ENCODE results near the gene FAM171A2. TPM values are rescaled to one million over a fixed set of nuclear protein-coding genes. Genes with fewer than 3 reads are reported as not detected.
"Not testable (repeated sequence)": the region's sequence is repeated elsewhere in the genome, so short reads cannot be mapped to it uniquely, and the experiment has no call there.

The FAM171A2 gene
- total RNA-seq, 2 experiments from 2014 or later, result 0.37 to 0.45 TPM

DNA sequence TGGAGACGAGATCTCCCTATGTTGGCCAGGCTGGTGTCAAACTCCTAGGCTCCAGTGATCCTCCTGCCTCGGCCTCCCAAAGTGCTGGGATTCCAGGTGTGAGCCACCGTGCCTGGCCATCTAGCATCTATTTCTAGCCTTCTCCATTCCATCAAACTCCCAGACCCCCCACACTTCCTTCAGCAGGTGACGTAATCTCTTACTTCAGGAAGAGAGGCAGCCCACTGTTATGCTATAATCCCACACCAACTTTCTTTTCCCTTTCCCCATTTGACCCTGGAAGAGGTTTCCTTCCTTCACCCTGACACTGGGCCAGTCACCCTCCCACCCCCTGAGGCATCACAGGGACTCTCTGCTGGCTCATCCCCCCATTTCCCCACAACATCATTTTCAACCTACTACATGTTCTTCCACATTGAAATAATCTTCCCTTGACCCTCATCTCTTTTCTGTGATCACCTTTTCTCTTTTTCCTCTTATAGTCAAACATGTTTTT lies 18.2 kb upstream of the FAM171A2 start:
- H3K27me3 Mint-ChIP-seq (ENCODE audit: low read depth), result peaks cover 26% of the 10 kb centered on the region
- DNase-seq, result no peak
- ATAC-seq, result no peak
- H3K36me3 Mint-ChIP-seq (ENCODE audit: low read depth), result no peaks in the 10 kb centered on the region
- CTCF ChIA-PET, result no interaction called here
- peaks cover 6% of the 10 kb centered on the region for H3K4me1 Mint-ChIP-seq (ENCODE audit: low read depth)
- no peak overlapping the region for H3K4me3 Mint-ChIP-seq
- H3K27ac Mint-ChIP-seq, result no peak overlapping the region
- no peaks in the 10 kb centered on the region for H3K9me3 Mint-ChIP-seq (ENCODE audit: insufficient read depth)
- POLR2A ChIA-PET, result no interaction called here

DNA sequence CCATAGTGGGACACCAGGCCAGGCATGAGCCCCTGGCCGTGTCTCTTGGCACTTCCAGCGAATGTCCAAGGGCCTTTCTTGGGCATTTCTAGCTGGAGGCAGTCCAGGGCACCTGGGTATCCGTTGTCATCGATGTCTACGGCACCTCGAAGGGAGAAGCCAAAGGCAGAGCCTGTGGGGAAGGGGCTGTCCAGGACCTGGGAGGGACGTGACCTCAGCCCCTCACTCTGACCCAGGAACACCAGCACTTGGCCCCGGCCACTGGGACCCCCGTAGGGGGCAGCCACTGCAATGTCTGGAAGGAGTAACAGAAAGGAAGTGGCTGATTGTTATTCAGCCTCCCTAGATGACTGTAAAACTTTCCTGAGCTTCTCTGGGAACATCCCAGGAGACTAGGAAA lies 17.1 kb upstream of the FAM171A2 start:
- ChIA-PET POLR2A (no interaction called here), CTCF (interaction anchor here (1.0 to 2.2 kb wide), 2 partner anchors 16 to 17 kb away, joined by 3 to 5 read pairs; partner anchors contain the start of gene FAM171A2)
- Mint-ChIP-seq H3K36me3 (ENCODE audit: low read depth) (no peaks in the 10 kb centered on the region), H3K27me3 (ENCODE audit: low read depth) (peaks cover 21% of the 10 kb centered on the region), H3K4me3 (no peak overlapping the region), H3K4me1 (ENCODE audit: low read depth) (peaks cover 6% of the 10 kb centered on the region), H3K9me3 (ENCODE audit: insufficient read depth) (no peaks in the 10 kb centered on the region), H3K27ac (no peak overlapping the region)
- no peak for DNase-seq
- no peak for ATAC-seq

DNA sequence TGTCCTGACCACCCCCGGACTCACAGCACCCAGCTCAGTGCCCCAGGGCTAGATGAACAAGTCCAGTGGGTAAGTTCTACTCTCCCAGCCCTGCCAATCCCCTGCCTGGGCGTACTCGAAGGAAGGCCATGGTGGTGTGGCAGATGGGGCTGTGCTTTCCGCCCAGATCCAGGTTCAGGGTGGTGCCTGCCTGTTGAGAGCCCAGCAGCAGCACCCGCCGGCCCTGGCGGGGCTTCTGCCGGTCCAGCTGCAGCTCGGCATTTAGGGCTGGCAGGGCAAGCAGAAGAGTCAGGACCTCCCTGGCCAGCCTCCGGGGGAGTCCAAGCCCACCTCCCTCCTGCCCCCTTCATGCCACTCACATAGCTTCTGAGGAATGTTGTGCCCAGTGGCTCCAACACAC lies 16.2 kb upstream of the FAM171A2 start:
- Mint-ChIP-seq H3K27me3 (ENCODE audit: low read depth) (peaks cover 20% of the 10 kb centered on the region), H3K4me3 (no peak overlapping the region), H3K9me3 (ENCODE audit: insufficient read depth) (no peaks in the 10 kb centered on the region), H3K27ac (no peak overlapping the region), H3K4me1 (ENCODE audit: low read depth) (peaks cover 3% of the 10 kb centered on the region), H3K36me3 (ENCODE audit: low read depth) (no peaks in the 10 kb centered on the region)
- DNase-seq, result no peak
- ATAC-seq, result no peak
- CTCF ChIA-PET, result interaction anchor here (1.0 to 2.2 kb wide), 2 partner anchors 15 to 16 kb away, joined by 3 to 5 read pairs; partner anchors contain the start of gene FAM171A2
- POLR2A ChIA-PET, result no interaction called here

DNA sequence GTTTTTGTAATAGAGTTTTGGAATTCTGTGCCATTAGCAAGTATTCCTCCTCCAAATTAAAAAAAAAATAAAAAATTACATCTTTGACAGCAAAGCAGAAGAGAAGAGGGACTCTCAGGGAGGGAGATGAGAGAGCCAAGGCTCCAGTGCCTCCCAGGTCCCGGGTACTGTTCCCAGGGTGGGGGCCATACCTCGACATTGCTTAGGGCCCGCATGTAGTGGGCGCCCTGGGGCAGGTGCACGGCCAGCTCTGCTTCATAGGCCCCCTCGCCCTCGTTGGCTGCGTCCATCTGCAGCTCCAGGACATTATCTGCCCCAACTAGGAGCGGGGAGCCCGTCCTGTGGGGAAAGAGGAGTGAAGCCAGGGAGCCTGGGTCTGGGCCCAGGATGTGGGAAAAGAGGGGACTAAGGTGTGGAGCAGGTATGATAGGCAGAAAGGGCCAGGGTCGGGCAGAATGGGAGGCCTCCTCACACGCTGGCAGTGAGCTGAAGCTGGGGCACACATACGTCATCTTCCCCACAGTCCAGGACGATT lies 14.6 kb upstream of the FAM171A2 start:
- ATAC-seq (no peak), DNase-seq (no peak)
- Mint-ChIP-seq H3K4me1 (ENCODE audit: low read depth) (no peaks in the 10 kb centered on the region), H3K36me3 (ENCODE audit: low read depth) (no peaks in the 10 kb centered on the region), H3K9me3 (ENCODE audit: insufficient read depth) (no peaks in the 10 kb centered on the region), H3K4me3 (no peak overlapping the region), H3K27me3 (ENCODE audit: low read depth) (peaks cover 18% of the 10 kb centered on the region), H3K27ac (no peak overlapping the region)
- POLR2A ChIA-PET, result no interaction called here
- CTCF ChIA-PET, result interaction anchor here (1.0 to 1.7 kb wide), 2 partner anchors 15 to 47 kb away, joined by 3 to 5 read pairs; partner anchors contain the start of gene FAM171A2

DNA sequence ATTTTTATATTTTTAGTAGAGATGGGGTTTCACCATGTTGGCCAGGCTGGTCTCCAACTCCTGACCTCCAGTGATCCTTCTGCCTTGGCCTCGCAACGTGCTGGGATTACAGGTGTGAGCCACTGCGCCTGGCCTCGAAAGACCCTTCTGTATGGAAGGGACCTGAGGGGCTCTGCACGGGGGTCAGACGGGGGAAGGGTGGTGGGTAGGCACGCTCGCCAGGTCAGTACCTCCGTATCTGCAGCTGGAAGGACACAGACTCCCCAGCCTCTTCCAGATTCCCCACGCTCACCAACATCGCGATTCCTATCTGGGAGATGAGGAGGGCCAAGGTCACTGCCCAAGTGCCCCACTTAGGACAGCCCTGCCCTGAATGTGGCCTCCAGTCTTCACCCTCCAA lies 13.1 kb upstream of the FAM171A2 start:
- Mint-ChIP-seq H3K27ac (no peak overlapping the region), H3K4me3 (no peak overlapping the region), H3K36me3 (ENCODE audit: low read depth) (no peaks in the 10 kb centered on the region), H3K9me3 (ENCODE audit: insufficient read depth) (no peaks in the 10 kb centered on the region), H3K4me1 (ENCODE audit: low read depth) (no peaks in the 10 kb centered on the region), H3K27me3 (ENCODE audit: low read depth) (peaks cover 7% of the 10 kb centered on the region)
- DNase-seq, result no peak
- POLR2A ChIA-PET, result no interaction called here
- CTCF ChIA-PET, result interaction anchor here (0.7 to 2.1 kb wide), 12 partner anchors 8 to 499 kb away, joined by 3 to 11 read pairs (median 4); partner anchors contain the start of genes FAM171A2 and GRN
- ATAC-seq, result no peak

DNA sequence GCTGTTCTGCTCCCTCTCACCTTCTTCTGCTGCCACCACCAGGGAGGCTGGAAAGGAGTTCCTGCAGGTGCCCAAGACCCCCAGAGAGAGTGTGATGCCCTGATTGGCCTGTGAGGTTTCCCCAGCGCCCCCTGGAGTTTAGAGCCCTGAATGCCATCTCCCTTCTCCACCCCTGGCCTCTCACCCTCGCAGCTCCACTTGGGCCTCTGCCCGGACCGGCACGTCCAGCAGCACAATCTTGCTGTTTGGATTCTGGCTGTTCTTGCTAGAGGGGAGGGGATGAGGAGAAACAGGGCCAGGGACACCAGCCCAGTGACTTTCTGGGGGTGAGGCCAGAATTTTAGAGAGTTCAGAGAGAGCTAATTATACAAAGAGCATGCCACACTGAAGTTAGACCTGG lies 12.5 kb upstream of the FAM171A2 start:
- ATAC-seq (peak; percentile 49), DNase-seq (peak; percentile 38)
- H3K27me3 Mint-ChIP-seq (ENCODE audit: low read depth), result peaks cover 7% of the 10 kb centered on the region
- H3K9me3 Mint-ChIP-seq (ENCODE audit: insufficient read depth), result no peaks in the 10 kb centered on the region
- POLR2A ChIA-PET, result no interaction called here
- H3K27ac Mint-ChIP-seq, result no peak overlapping the region
- H3K4me3 Mint-ChIP-seq, result no peak overlapping the region
- H3K36me3 Mint-ChIP-seq (ENCODE audit: low read depth), result no peaks in the 10 kb centered on the region
- no peaks in the 10 kb centered on the region for H3K4me1 Mint-ChIP-seq (ENCODE audit: low read depth)
- CTCF ChIA-PET, result interaction anchor here (0.7 to 2.1 kb wide), 11 partner anchors 9 to 498 kb away, joined by 3 to 11 read pairs (median 4); partner anchors contain the start of genes FAM171A2 and GRN

DNA sequence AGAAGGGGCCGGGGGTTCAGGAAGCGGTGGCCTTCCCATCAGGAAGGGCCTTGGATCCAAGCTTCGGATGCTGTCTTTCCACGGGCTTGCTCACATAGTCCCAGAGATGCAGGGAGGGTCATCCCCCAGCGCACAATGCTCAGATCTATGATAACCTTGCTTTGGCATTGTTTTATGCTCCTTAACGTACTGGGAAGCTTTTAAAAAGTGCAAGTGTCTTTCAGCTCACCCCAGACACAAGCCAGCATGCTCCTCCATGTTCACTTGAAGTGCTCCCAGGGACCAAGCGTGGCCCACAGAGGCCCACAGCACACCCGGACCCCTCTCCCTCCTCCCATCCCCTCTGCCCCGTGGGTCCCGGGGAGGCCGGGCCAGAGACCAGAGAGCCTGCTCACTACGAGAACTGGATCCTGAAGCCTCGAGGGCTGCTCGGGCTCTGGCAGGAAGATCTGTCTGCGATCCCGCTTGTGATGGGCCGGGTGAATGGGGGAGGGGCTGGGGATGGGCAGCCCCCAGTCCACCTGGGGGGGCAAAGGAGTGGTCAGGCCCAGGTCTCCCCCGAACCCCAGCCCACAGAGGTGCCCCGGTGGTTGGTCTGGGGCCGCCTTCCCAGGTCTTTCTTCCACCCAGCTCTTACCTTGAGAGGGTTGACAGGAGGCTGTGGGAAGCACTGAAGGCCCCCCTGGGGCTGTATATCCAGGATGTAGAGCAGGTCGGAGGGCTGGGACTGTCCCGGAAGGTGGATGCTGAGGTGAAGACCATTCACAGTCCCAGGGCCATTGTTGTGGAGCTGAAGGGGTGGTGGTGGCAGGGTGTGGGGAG lies 11.8 kb upstream of the FAM171A2 start:
- Mint-ChIP-seq H3K27me3 (ENCODE audit: low read depth) (peaks cover 7% of the 10 kb centered on the region), H3K4me3 (no peak overlapping the region), H3K4me1 (ENCODE audit: low read depth) (no peaks in the 10 kb centered on the region), H3K36me3 (ENCODE audit: low read depth) (no peaks in the 10 kb centered on the region), H3K9me3 (ENCODE audit: insufficient read depth) (no peaks in the 10 kb centered on the region), H3K27ac (no peak overlapping the region)
- POLR2A ChIA-PET, result no interaction called here
- no peak for ATAC-seq
- no peak for DNase-seq
- CTCF ChIA-PET, result interaction anchor here (0.9 to 2.1 kb wide), 7 partner anchors 8 to 106 kb away, joined by 3 to 11 read pairs (median 4); partner anchors contain the start of genes FAM171A2 and GRN

DNA sequence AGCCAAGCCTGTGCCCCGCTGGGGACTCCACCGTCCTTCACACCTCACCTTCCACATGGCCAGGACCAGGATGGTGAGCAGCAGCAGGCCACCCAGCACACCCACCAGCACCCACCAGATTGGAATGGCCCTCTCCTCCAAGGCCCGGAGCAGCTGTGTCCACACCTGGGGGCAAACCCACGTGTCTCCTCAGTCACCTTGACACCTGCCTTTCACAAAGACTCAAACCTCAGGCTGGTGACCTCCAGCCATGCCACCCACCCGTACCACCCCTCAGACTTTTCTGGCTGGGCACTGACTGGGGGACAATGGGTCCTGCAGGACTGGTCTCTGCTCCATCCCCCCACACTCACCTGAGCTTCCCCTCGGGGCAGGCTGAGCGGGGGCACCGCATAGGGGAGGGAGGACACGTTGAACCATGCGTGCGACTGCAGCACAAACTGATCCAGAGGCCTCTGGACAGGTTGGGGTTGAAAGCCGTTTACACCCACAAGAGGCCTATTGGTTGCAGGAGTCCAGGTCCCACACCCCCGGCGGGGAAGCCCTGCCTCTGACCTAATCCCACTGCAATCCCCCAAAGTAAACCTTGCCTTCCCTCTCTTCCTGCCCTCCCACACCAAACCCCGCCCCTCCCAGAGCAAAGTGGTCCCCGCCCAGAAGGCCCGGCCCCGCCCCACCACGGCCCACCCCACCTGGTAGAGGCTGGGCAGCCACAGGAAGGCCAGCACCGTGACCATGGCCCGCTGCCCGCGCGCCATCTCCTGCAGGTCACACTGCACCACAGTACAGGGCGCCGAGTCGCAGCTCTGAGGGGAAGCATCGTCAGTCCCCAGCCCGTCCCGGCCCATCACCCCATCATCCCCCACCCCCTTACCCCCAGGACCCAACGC lies 10.9 kb upstream of the FAM171A2 start:
- peaks cover 10% of the 10 kb centered on the region for H3K27me3 Mint-ChIP-seq (ENCODE audit: low read depth)
- no peak overlapping the region for H3K4me3 Mint-ChIP-seq
- no peaks in the 10 kb centered on the region for H3K36me3 Mint-ChIP-seq (ENCODE audit: low read depth)
- no peak overlapping the region for H3K27ac Mint-ChIP-seq
- H3K9me3 Mint-ChIP-seq (ENCODE audit: insufficient read depth), result no peaks in the 10 kb centered on the region
- ChIA-PET CTCF (interaction anchor here (2.1 kb wide), 1 partner anchor 12 kb away, joined by 11 read pairs; the partner anchor contains the start of gene FAM171A2), POLR2A (no interaction called here)
- peaks cover 4% of the 10 kb centered on the region for H3K4me1 Mint-ChIP-seq (ENCODE audit: low read depth)
- ATAC-seq, result no peak
- no peak for DNase-seq

DNA sequence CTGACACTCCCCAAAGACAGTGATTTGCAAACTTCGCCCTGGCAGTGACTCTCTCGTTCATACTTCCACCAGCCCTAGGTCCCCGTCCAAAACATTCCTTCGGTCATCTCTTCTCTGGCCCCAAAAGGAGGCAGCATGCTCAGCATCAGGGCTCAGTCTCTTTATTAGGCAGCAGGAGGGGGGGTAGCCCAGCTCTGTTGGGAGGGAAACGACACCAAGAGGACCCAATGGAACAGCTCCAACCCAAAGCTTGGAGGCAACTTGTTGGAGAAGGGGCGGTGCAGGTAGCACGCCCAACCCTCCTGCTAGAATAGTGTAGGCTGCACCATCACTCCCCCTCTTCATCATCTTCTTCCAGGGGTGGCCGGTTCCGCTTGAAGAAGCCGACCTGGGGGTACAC lies 8.4 kb upstream of the FAM171A2 start:
- DNase-seq (no peak), ATAC-seq (no peak)
- Mint-ChIP-seq H3K36me3 (ENCODE audit: low read depth) (no peaks in the 10 kb centered on the region), H3K4me3 (no peak overlapping the region), H3K27ac (no peak overlapping the region), H3K4me1 (ENCODE audit: low read depth) (peaks cover 8% of the 10 kb centered on the region), H3K27me3 (ENCODE audit: low read depth) (peaks cover 19% of the 10 kb centered on the region), H3K9me3 (ENCODE audit: insufficient read depth) (no peaks in the 10 kb centered on the region)
- ChIA-PET POLR2A (no interaction called here), CTCF (interaction anchor here (1.1 to 1.5 kb wide), 2 partner anchors 9 to 13 kb away, joined by 3 to 5 read pairs; partner anchors contain the start of gene FAM171A2)

DNA sequence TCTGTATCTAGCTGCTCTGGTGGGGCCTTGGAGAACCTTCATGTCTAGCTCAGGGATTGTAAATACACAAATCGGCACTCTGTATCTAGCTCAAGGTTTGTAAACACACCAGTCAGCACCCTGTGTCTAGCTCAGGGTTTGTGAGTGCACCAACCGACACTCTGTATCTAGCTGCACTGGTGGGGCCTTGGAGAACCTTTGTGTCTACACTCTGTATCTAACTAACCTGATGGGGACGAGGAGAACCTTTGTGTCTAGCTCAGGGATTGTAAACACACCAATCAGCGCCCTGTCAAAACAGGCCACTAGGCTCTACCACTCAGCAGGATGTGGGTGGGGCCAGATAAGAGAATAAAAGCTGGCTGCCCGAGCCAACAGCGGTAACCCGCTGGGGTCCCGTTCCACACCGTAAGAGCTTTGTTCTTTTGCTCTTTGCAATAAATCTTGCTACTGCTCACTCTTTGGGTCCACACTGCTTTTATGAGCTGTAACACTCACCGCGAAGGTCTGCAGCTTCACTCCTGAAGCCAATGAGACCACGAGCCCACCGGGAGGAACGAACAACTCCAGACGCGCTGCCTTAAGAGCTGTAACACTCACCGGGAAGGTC lies 5.9 kb upstream of the FAM171A2 start:
- H3K4me1 Mint-ChIP-seq (ENCODE audit: low read depth); POLR2A ChIA-PET; H3K36me3 Mint-ChIP-seq (ENCODE audit: low read depth); ATAC-seq; H3K27ac Mint-ChIP-seq; H3K9me3 Mint-ChIP-seq (ENCODE audit: insufficient read depth): not testable (repeated sequence)
- CTCF ChIA-PET, result interaction anchor here (1.2 to 2.2 kb wide), 4 partner anchors 9 to 154 kb away, joined by 3 to 8 read pairs (median 6); no protein-coding TSS in a partner anchor
- H3K4me3 Mint-ChIP-seq, result peak overlapping the region; percentile 23
- H3K27me3 Mint-ChIP-seq (ENCODE audit: low read depth), result peaks cover 31% of the 10 kb centered on the region
- peak; percentile 47 for DNase-seq
